Kasumi-1 (cell line): ENCODE data around the gene STAU1.
"Not testable (repeated sequence)": the region's sequence is repeated elsewhere in the genome, so short reads cannot be mapped to it uniquely, and the experiment has no call there.

Experiments used
- DNase-seq, 2 experiments: peaks; one replicate each; lab custom pipeline; 2025; lab: John Stamatoyannopoulos, UW

The STAU1 gene

GRCh38 chr20:49122920-49123319, 65.2 kb downstream of the STAU1 start:
- DNase-seq, result no peak

DNA sequence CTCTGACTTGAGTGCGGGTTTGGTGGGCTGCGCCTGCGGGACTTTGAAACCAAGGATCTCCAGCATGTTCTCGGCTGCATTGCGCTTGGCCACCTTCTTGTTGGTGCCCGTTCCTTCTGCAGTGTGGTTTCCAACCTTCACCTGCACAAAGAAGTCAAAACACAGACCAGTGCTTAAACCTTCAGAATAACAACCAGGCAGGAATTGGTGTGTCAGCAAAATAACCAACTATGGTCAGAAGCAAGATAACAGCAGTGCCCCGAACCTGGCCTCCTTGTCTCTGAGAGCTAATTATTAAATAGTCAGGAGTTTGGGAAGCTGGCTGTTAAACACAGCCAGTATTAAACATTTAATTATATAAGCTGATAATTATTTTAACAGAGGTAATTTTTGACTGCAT, 68.1 kb downstream of the STAU1 start:
- no peak for DNase-seq

DNA sequence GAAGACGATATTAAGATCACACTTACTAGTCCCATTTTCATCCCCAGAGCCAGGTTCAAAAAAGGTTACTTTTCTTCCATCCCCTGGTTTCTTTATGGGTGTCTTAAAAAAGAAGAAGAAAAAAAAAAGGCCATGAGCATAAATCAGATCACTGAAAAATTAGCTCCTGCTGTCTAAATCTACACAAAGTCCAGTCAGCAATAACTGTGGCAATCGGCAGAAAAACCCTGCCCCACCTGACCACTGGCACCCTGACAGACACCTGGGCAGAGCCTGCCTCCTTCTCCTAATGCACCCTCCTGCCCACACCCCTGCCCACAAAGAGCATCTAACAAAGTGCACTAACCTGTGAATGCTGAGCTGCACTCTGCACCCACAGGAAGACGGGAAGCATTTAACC, 69.8 kb downstream of the STAU1 start:
- DNase-seq, result no peak

DNA sequence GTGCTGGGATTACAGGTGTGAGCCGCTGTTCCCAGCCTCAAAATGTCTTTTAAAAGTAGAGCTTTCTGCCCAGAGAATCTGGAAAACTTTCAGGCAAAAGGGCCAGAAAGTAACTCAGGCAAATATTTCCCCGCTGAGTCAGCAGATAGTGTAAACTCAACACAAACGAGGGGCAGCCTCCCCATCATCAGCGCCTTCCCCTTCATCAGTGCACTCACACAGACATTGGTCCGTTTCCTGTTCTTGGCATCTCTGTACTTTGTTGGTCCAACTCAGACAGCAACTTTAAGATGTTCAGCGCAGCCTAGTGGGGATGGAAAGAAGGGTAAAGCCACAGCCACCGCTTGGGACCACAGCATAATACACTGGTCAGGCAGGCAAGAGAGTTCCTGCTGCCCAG, 72.6 kb downstream of the STAU1 start:
- DNase-seq, result no peak

DNA sequence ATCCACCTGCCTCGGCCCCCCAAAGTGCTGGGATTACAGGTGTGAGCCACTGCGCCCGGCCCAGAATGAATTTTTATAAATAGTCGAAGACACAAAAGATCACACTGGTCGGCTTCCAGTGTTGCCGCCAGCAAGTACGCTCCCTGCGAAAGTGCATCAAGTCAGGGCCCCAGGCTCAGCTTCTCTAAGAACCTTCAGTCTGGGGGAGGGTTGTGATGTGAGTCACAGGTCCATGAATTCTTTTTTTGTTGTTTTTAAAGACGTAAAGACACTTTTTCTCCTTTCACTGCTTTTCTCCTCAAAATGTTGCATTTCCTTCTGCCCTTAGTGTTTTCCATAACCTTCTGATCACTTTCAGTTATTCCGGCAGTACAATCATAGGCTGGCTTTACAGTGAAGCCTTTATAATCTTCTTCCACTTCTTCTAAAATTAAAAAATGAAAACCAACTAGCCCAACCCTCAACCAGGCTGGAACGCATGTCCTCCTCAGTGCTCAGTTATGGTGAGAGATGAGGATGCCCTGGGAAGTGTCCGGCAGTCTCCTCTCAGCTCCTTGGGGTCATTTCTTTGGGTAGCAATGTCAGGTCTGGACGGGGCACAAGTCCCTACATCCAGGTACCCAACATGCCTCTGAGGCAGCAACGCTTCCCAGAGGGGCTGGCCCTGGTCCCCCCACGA, 75.4 kb downstream of the STAU1 start:
- DNase-seq, result no peak

GRCh38 chr20:49110767-49111694, 77.1 kb downstream of the STAU1 start:
- no peak for DNase-seq

DNA sequence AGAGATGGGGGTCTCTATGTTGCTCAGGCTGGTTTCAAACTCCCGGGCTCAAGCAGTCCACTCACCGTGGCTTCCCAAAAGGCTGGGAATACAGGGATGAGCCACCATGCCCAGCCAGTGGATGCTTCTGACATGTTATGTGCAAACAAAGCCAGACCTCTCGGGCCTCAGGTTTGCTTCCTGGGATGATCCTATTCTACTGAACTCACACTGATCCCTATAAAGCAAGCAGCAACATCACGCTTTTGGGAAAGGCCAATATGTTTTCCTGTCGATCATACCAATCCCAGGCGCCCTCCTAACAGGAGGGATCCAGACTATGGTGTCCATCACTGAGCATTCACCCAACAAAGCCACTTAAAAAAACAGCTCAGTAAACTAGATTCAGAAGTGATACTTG, 81.8 kb downstream of the STAU1 start:
- no peak for DNase-seq

DNA sequence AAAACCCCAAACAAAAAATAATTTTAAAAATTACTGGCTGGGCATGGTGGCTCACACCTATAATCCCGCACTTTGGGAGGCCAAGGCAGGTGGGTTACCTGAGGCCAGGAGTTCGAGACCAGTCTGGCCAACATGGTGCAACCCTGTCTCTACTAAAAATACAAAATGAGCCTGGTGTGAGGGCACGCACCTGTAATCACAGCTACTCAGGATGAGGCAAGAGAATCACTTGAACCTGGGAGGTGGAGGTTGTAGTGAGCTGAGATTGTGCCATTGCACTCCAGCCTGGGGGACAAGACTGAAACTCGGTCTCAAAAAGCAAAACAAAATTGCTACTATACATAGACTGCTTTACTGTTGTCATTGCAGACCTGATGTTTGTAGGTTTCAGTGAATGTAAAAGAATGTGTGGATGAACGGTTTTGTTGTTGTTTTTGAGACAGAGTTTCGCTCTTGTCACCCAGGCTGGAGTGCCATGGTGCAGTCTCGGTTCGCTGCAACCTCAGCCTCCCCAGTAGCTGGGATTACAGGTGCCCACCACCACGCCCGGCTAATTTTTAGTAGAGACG, 83.1 kb downstream of the STAU1 start:
- DNase-seq, result not testable (repeated sequence)

DNA sequence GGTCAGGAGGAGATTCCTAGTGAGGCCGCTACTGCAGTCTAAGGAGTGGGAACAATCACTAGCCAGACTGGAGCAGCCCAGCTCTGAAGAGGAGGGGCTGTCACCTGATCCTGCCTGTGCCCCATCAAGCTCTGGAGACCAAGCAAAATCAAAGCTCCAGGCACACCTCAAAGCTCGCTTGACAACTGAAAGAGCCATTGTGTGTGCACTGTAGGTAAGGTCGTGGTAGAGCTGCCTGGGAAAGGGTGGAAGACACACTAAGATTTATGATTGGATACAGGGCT, 83.8 kb downstream of the STAU1 start:
- DNase-seq, result no peak

- DNase-seq, result no peak
Observed at GRCh38 chr20:49103647-49104364, 84.3 kb downstream of the STAU1 start.

GRCh38 chr20:49103019-49103418, 85.1 kb downstream of the STAU1 start:
- no peak for DNase-seq

DNA sequence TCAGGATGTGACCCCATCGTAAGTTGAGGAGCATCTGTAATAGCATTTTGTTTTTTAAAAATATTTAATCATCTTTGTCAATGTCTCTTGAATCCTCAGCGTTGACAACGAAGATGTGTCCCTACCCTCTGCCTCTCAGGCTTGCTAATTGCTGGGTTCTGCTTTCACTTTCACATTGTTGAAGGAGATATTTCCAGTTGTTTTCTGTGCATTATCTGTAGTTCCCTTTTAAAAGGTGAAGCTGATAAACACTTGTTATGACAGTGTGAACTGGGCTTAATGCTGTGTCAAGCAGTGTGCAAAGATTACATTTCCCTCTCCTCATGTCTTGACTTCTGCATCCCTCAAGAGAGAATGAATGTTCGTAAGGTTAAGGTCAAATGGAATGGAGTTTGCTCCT, 87.2 kb downstream of the STAU1 start:
- DNase-seq, result no peak

DNA sequence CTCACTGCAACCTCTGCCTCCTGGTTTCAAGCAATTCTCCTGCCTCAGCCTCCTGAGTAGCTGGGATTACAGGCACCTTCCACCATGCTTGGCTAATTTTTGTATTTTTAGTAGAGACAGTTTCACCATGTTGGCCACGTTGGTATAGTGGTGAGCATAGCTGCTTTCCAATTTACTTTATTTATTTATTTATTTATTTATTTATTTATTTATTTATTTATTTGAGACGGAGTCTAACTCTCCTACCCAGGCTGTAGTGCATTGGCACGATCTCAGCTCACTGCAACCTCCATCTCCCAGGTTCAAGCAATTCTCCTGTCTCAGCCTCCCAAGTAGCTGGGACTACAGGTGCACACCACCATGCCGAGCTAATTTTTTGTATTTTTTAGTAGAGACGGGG, 87.8 kb downstream of the STAU1 start:
- not testable (repeated sequence) for DNase-seq

GRCh38 chr20:49099011-49099410, 89.1 kb downstream of the STAU1 start:
- no peak for DNase-seq

DNA sequence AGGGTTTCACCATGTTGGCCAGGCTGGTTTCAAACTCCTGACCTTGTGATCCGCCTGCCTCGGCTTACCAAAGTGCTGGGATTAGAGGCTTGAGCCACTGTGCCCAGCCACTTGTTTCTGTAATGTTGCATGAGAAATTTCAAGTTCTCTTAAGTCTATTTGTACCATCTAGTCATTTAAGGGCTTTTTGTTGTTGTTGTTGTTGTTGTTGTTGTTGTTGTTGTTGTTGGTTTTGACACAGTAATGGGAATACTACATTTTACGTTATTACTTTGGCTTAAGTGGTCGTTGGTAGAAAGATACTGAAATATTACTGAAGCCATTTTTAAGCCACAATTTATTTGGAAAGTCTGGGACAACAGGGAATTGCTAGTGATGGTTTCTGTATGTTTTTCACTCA, 90.0 kb downstream of the STAU1 start:
- no peak for DNase-seq

DNA sequence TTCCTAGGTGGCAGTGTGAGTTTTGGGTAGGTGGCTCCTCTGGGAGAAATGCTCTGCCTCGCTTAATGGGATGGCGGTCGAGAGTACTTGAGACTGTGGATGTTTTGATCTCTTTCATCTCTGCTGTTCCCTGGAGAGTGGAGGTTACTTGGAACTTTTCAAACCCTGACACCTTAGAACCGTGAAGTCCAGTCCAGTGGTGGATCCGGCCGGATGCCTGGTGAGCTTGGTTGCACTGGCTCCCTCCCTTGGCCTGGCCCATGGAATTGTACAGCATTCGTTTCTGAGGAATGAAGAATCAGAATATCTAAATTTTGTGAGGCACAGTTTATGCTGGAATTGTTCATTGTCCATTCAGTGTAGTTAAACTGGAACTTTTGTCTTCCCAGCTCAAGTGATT, 91.0 kb downstream of the STAU1 start:
- DNase-seq, result no peak

- DNase-seq, result no peak
Observed at GRCh38 chr20:49096203-49096730, 91.9 kb downstream of the STAU1 start.

DNA sequence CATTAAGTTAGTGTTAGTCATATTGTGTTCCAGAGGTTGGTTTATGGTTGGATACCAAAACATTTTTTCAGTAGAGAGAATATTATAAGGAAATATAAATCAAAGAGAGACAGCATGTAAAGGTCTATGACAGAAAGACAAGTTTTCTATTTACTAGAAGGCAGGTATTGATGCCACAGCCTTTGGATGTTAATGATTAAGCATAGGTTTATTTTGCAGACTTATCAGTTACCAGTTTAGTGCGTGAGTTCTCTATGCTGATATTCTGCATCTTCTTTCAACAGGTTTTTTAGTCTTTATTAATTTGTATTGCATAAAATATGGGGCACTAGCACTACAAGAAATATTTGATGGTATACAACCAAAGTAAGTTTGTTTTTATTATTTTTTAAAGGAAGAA, 96.4 kb downstream of the STAU1 start:
- DNase-seq, result no peak

DNA sequence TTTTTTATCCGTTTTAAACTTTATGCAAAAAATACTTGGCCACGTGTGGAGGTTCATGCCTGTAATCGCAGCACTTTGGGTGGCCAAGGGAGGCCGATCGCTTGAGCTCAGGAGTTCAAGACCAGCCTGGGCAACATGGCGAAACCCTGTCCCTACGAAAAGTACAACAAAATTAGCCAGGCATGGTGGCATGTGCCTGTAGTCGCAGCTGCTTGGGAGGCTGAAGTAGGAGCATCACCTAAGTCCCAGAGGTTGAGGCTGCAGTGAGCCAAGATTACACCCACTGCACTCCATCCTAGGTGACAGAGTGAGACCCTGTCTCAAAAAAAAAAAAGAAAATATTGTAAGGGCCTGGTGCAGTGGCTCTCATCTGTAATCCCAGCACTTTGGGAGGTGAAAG, 97.0 kb downstream of the STAU1 start:
- no peak for DNase-seq

GRCh38 chr20:49082295-49082694, 105.8 kb downstream of the STAU1 start:
- not testable (repeated sequence) for DNase-seq

DNA sequence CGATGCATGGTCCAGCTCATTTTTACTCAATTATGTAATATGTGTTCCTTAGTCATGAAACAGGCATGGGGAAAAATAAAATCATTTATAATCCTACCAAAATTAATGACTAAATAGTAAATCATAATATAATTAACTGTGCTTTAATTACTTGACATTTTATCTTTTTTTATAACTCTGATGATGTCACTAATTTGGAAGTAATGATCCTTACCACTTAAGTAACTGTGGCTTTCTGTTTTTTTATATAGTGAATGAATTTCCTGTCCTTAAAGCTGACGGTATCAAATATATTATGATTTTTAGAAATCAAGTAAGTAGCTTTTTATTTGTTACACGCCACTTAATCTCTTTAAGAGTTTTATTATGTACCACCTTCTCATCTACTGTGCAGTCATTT, 109.8 kb downstream of the STAU1 start:
- DNase-seq, result no peak

DNA sequence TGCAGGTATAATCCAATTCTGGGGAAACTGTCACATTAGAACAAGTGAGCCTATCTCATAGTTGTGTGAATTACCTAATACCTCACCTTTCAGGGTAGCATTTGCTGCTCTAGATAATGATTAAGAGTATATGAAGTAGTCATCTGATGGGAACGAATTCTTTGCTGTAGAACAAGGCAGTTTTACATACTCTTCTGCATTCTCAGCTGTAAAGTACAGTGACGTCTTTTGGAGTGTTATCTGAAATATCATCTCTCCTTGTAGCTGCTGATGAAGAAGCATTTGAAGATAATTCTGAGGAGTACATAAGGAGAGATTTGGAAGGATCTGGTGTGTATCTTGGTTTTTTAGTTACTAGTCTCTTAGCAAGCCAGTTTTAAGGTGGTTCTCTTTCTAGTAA, 113.6 kb downstream of the STAU1 start:
- DNase-seq, result no peak
